Neural cell (in vitro differentiated cells): ENCODE data around the gene CDK5RAP1. TPM values are rescaled to one million over a fixed set of nuclear protein-coding genes. Genes with fewer than 3 reads are reported as not detected.

ENCODE experiments used
- H2AFZ ChIP-seq: fragments of 200-600, 300-800 bp; sonication (generic), shearing (Covaris generic); 2 replicates; pipeline ENCODE4 v1.6.0; 2014; ENCODE audit warnings: low read depth, mild to moderate bottlenecking, antibody characterized with exemption, low read length, moderate library complexity
- H3F3A ChIP-seq: fragments of 200-600 bp; shearing (Covaris generic); 2 replicates; pipeline ENCODE4 v1.6.1; 2016; ENCODE audit warnings: mild to moderate bottlenecking, moderate library complexity, mixed read lengths, antibody characterized with exemption, low read length; ENCODE audit not compliant: insufficient read depth, poor library complexity, severe bottlenecking
- H3K27ac ChIP-seq: fragments of 200-600, 300-800 bp; sonication (generic), shearing (Covaris generic); 2 replicates; pipeline ENCODE4 v1.5.1; 2014; ENCODE audit warnings: mild to moderate bottlenecking, low read length, moderate library complexity
- H3K27me3 ChIP-seq: fragments of 300-800, 200-600 bp; sonication (generic), shearing (Covaris generic); 2 replicates; pipeline ENCODE4 v1.6.0; 2014; ENCODE audit warnings: mild to moderate bottlenecking, low read depth, low read length, moderate library complexity; ENCODE audit not compliant: insufficient read depth
- H3K36me3 ChIP-seq: fragments of 300-800, 200-600 bp; sonication (generic), shearing (Covaris generic); 2 replicates; pipeline ENCODE4 v1.5.1; 2014; ENCODE audit warnings: mild to moderate bottlenecking, antibody characterized with exemption, low read length, moderate library complexity; ENCODE audit not compliant: insufficient read depth
- H3K4me2 ChIP-seq: fragments of 300-800, 200-600 bp; sonication (generic), shearing (Covaris generic); 2 replicates; pipeline ENCODE4 v1.6.0; 2014; ENCODE audit warnings: mild to moderate bottlenecking, low read length
- H3K4me3 ChIP-seq: fragments of 300-800, 200-600 bp; sonication (generic), shearing (Covaris generic); 2 replicates; pipeline ENCODE4 v1.5.1; 2014; ENCODE audit warnings: mild to moderate bottlenecking, low read length, moderate library complexity
- H3K79me2 ChIP-seq: fragments of 200-600 bp; shearing (Covaris generic); replicated peaks from 2 replicates; pipeline ENCODE4 v1.6.0; 2014; ENCODE audit warnings: mild to moderate bottlenecking, low read length, moderate library complexity; ENCODE audit not compliant: insufficient read depth
- H3K9ac ChIP-seq: fragments of 300-800, 200-600 bp; sonication (generic), shearing (Covaris generic); 2 replicates; pipeline ENCODE4 v1.6.1; 2016; ENCODE audit warnings: mild to moderate bottlenecking, low read length, mixed read lengths
- H3K9me2 ChIP-seq: fragments of 200-600 bp; shearing (Covaris generic); 2 replicates; pipeline ENCODE4 v1.6.1; 2016; ENCODE audit warnings: mild to moderate bottlenecking, low read length, mixed read lengths; ENCODE audit not compliant: insufficient read depth
- H3K9me3 ChIP-seq: fragments of 200-600, 300-800 bp; sonication (generic), shearing (Covaris generic); 2 replicates; pipeline ENCODE4 v1.6.1; 2016; ENCODE audit warnings: mild to moderate bottlenecking, mixed run types, low read length, moderate library complexity, mixed read lengths
- H4K20me1 ChIP-seq: fragments of 200-600 bp; shearing (Covaris generic); 2 replicates; pipeline ENCODE4 v1.6.1; 2016; ENCODE audit warnings: mild to moderate bottlenecking, mixed run types; ENCODE audit not compliant: insufficient read depth
- CTCF ChIP-seq: fragments of 450-650 bp; IDR thresholded peaks from 2 replicates; pipeline ENCODE4 v1.5.1; 2014; ENCODE audit warnings: antibody characterized with exemption, mild to moderate bottlenecking, moderate library complexity; ENCODE audit not compliant: poor library complexity, severe bottlenecking
- EP300 ChIP-seq: fragments of 450-650 bp; conservative IDR thresholded peaks from 2 replicates; pipeline ENCODE4 v1.6.1; 2014; ENCODE audit warnings: antibody characterized with exemption, mild to moderate bottlenecking, moderate library complexity; ENCODE audit not compliant: poor library complexity, severe bottlenecking
- EZH2 ChIP-seq: fragments of 200-600, 300-800 bp; shearing (Covaris generic), sonication (generic); IDR thresholded peaks from 2 replicates; pipeline ENCODE4 v1.6.1; 2014; ENCODE audit warnings: antibody characterized with exemption, low read length, borderline replicate concordance, mild to moderate bottlenecking; ENCODE audit not compliant: insufficient read depth, poor library complexity, severe bottlenecking
- MXI1 ChIP-seq: fragments of 450-650 bp; conservative IDR thresholded peaks from 2 replicates; pipeline ENCODE4 v1.6.1; 2014; ENCODE audit warnings: antibody characterized with exemption, mild to moderate bottlenecking; ENCODE audit not compliant: poor library complexity, severe bottlenecking
- POLR2AphosphoS5 ChIP-seq: IDR thresholded peaks from 2 replicates; pipeline ENCODE4 v1.6.1; 2012
- RAD21 ChIP-seq: fragments of 450-650 bp; conservative IDR thresholded peaks from 2 replicates; pipeline ENCODE4 v1.6.1; 2014; ENCODE audit warnings: antibody characterized with exemption, mild to moderate bottlenecking, moderate library complexity
- SMC3 ChIP-seq: fragments of 450-650 bp; conservative IDR thresholded peaks from 2 replicates; pipeline ENCODE4 v1.6.1; 2014; ENCODE audit warnings: antibody characterized with exemption, mild to moderate bottlenecking, moderate library complexity; ENCODE audit not compliant: poor library complexity
- TAF1 ChIP-seq: IDR thresholded peaks from 2 replicates; pipeline ENCODE4 v1.6.1; 2012; ENCODE audit warnings: low read depth
- polyA plus RNA-seq: library from polyadenylated mRNA; depleted of rRNA; stranded (reverse); fragments of >200 nt; gene quantifications from 2 replicates; pipeline ENCODE4 v1.2.3, GENCODE V29; 2014
- TF ChIP-seq, protein P1 (sequence below): IDR thresholded peaks from 2 replicates; pipeline ENCODE4 v1.6.1; 2012; ENCODE audit warnings: borderline replicate concordance

CDK5RAP1 gene
- polyA plus RNA-seq, 1 donor from 2014 or later: 47.2 TPM

DNA sequence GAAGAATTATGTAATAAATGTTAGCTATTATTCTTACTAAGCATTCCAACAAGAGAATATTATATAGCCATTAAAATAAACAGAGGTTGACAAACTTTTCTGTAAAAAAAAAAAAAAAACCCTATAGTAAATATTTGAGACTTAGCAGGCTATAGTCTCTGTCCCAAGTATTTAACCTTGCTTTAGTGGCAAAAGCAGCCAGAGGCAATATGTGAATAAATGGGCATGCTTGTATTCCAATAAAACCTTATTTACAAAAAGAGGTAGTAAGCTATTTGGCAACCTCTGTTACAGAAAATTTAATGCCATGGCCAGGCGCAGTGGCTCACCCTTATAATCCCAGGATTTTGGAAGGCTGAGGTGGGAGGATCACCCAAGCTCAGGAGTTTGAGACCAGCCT is 14.6 kb downstream of the CDK5RAP1 start:
- Histone ChIP-seq H4K20me1 (no peaks in the 10 kb centered on the region), H3K9me3 (no peaks in the 10 kb centered on the region), H3K9me2 (no peaks in the 10 kb centered on the region), H3K27me3 (no peaks in the 10 kb centered on the region), H3F3A (no peaks in the 10 kb centered on the region), H2AFZ (no peak overlapping the region), H3K4me3 (no peak overlapping the region), H3K27ac (no peak overlapping the region), H3K36me3 (no peaks in the 10 kb centered on the region), H3K4me2 (no peak overlapping the region), H3K79me2 (no peaks in the 10 kb centered on the region), H3K9ac (no peak overlapping the region)
- no peak for TF ChIP-seq SMC3
- no peak for TF ChIP-seq TAF1
- no peak for TF ChIP-seq EZH2
- no peak for TF ChIP-seq EP300
- TF ChIP-seq RAD21: no peak
- no peak for TF ChIP-seq MXI1
- no peak for TF ChIP-seq POLR2AphosphoS5
- TF ChIP-seq CTCF: no peak
- TF ChIP-seq, protein P1, sequence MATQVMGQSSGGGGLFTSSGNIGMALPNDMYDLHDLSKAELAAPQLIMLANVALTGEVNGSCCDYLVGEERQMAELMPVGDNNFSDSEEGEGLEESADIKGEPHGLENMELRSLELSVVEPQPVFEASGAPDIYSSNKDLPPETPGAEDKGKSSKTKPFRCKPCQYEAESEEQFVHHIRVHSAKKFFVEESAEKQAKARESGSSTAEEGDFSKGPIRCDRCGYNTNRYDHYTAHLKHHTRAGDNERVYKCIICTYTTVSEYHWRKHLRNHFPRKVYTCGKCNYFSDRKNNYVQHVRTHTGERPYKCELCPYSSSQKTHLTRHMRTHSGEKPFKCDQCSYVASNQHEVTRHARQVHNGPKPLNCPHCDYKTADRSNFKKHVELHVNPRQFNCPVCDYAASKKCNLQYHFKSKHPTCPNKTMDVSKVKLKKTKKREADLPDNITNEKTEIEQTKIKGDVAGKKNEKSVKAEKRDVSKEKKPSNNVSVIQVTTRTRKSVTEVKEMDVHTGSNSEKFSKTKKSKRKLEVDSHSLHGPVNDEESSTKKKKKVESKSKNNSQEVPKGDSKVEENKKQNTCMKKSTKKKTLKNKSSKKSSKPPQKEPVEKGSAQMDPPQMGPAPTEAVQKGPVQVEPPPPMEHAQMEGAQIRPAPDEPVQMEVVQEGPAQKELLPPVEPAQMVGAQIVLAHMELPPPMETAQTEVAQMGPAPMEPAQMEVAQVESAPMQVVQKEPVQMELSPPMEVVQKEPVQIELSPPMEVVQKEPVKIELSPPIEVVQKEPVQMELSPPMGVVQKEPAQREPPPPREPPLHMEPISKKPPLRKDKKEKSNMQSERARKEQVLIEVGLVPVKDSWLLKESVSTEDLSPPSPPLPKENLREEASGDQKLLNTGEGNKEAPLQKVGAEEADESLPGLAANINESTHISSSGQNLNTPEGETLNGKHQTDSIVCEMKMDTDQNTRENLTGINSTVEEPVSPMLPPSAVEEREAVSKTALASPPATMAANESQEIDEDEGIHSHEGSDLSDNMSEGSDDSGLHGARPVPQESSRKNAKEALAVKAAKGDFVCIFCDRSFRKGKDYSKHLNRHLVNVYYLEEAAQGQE: no peak

DNA sequence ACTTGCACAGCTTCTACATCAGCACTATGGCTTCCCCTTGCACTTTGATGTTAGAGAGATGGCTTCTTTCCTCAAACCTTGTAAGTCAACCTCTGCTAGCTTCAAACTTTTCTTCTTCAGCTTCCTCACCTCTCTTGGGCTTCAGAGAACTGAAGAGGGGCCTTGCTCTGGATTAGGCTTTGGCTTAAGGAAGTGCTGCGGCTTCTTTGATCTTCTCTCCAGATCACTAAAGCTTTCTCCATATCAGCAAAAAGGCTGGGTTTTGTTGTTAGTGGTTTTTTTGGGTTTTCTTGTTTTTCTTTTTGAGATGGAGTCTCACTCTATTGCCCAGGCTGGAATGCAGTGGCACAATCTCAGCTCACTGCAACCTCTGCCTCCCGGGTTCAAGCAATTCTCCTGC is 24.0 kb downstream of the CDK5RAP1 start:
- no peak overlapping the region for H3K9ac ChIP-seq
- no peak overlapping the region for H2AFZ ChIP-seq
- no peaks in the 10 kb centered on the region for H4K20me1 ChIP-seq
- no peaks in the 10 kb centered on the region for H3K9me3 ChIP-seq
- no peaks in the 10 kb centered on the region for H3K27me3 ChIP-seq
- H3K79me2 ChIP-seq: no peaks in the 10 kb centered on the region
- no peak overlapping the region for H3K4me2 ChIP-seq
- TF ChIP-seq EP300: no peak
- TF ChIP-seq, protein P1: no peak
- no peak for TF ChIP-seq SMC3
- TF ChIP-seq RAD21: no peak
- TF ChIP-seq CTCF: no peak
- TF ChIP-seq TAF1: no peak
- no peak for TF ChIP-seq MXI1
- no peak for TF ChIP-seq EZH2
- TF ChIP-seq POLR2AphosphoS5: no peak
- H3K9me2 ChIP-seq: no peaks in the 10 kb centered on the region
- no peak overlapping the region for H3K27ac ChIP-seq
- no peak overlapping the region for H3K4me3 ChIP-seq
- peaks cover 7% of the 10 kb centered on the region for H3K36me3 ChIP-seq
- no peaks in the 10 kb centered on the region for H3F3A ChIP-seq
